Testis (tissue), 3 donors: ENCODE data around the gene QSOX2. TPM values are rescaled to one million over a fixed set of nuclear protein-coding genes. Genes with fewer than 3 reads are reported as not detected.

Experiments
- DNase-seq: peaks from one replicate; pipeline ENCODE4 v3.0.0-alpha.2; 2019
- H3K27ac ChIP-seq, 2 donors: fragments of 200-600 bp; sonication (generic); one replicate each; pipeline ENCODE4 v1.5.1; 2019
- H3K27me3 ChIP-seq: fragments of 200-600 bp; sonication (generic); one replicate; pipeline ENCODE4 v1.5.1; 2019
- H3K36me3 ChIP-seq: fragments of 200-600 bp; sonication (generic); one replicate; pipeline ENCODE4 v1.5.1; 2017; ENCODE audit warnings: low read depth; ENCODE audit errors: missing control alignments
- H3K4me1 ChIP-seq: fragments of 200-600 bp; sonication (generic); one replicate; pipeline ENCODE4 v1.5.1; 2019
- H3K4me3 ChIP-seq, 2 donors: fragments of 200-600 bp; sonication (generic); one replicate each; pipeline ENCODE4 v1.5.1; 2017 to 2019
- H3K9me3 ChIP-seq: fragments of 200-600 bp; sonication (generic); one replicate; pipeline ENCODE4 v1.5.1; 2017
- CTCF ChIP-seq, 3 experiments: fragments of 450-650 bp in 2 of 3; fragments of 200-600 bp in 1 of 3; sonication (generic) in 1 of 3; IDR thresholded peaks; one replicate each; pipeline ENCODE4 v1.5.1; 2016 to 2019; ENCODE audit warnings: antibody characterized with exemption in 3 of 3, mild to moderate bottlenecking in 2 of 3, moderate library complexity in 1 of 3
- POLR2A ChIP-seq: fragments of 450-650 bp; IDR thresholded peaks from one replicate; pipeline ENCODE4 v1.6.1; 2017; ENCODE audit warnings: antibody characterized with exemption, mild to moderate bottlenecking, moderate library complexity
- WGBS, 2 donors: methylation state at CpG; one replicate each; pipeline ENCODE4 v1.1.5; 2018; 5-methylcytosine and 5-hydroxymethylcytosine counted together
- intact Hi-C: fragments of 100-400 bp; cut with DNase I; formaldehyde crosslinking; loops from one replicate; pipeline ENCODE4 v1.15.1; 2023; ENCODE audit warnings: low total_unique reads
- polyA plus RNA-seq: library from polyadenylated mRNA; stranded (reverse); fragments of 350-450 nt; fragmentation: Illumina TruSeq; extraction: RNeasy Lipid Tissue Mini Kit (QIAGEN cat#74804); gene quantifications from one replicate; pipeline ENCODE4 v1.2.3, GENCODE V29; 2014; ENCODE audit warnings: low read depth, low replicate concordance; ENCODE audit not compliant: insufficient read depth
- total RNA-seq, 2 donors: library from RNA; depleted of rRNA; stranded (reverse); fragments of >200 nt; gene quantifications; one replicate each; pipeline ENCODE4 v1.2.3, GENCODE V29; 2016

QSOX2 gene
- total and polyA plus RNA-seq, 3 donors from 2014 or later = 22.1 to 23.3 (median 22.6) TPM

GRCh38 chr9:136251264-136252115 is 5.9 kb upstream of the QSOX2 start:
- no peaks in the 10 kb centered on the region for H3K27me3 ChIP-seq
- 76 to 78% methylated on average over 11 to 39 of the region's 50 CpGs for WGBS, 2 donors
- DNase-seq = no peak
- H3K27ac ChIP-seq = no peak overlapping the region
- no peaks in the 10 kb centered on the region for H3K9me3 ChIP-seq
- no peaks in the 10 kb centered on the region for H3K36me3 ChIP-seq
- H3K4me1 ChIP-seq = peaks cover 15% of the 10 kb centered on the region
- H3K4me3 ChIP-seq = no peak overlapping the region
- intact Hi-C loops = no loop called here
- TF ChIP-seq CTCF (IDR thresholded peaks at IDR 0.05) (no peak), POLR2A (no peak)

GRCh38 chr9:136250676-136251075 is 5.1 kb upstream of the QSOX2 start:
- intact Hi-C loops = no loop called here
- H3K4me1 ChIP-seq = peaks cover 14% of the 10 kb centered on the region
- H3K27me3 ChIP-seq = no peaks in the 10 kb centered on the region
- H3K4me3 ChIP-seq = no peak overlapping the region
- no peak for TF ChIP-seq CTCF (IDR thresholded peaks at IDR 0.05)
- TF ChIP-seq POLR2A = no peak
- H3K36me3 ChIP-seq = no peaks in the 10 kb centered on the region
- no peak overlapping the region for H3K27ac ChIP-seq
- H3K9me3 ChIP-seq = no peaks in the 10 kb centered on the region
- no peak for DNase-seq
- WGBS, 2 donors = 75% methylated on average over 2 to 10 of the region's 10 CpGs

GRCh38 chr9:136249877-136250559 is 4.4 kb upstream of the QSOX2 start:
- H3K27me3 ChIP-seq = no peaks in the 10 kb centered on the region
- peaks cover 8% of the 10 kb centered on the region for H3K4me1 ChIP-seq
- H3K9me3 ChIP-seq = no peaks in the 10 kb centered on the region
- 73 to 74% methylated on average over 20 to 30 of the region's 30 CpGs for WGBS, 2 donors
- TF ChIP-seq CTCF (IDR thresholded peaks at IDR 0.05) (no peak), POLR2A (no peak)
- H3K27ac ChIP-seq = no peak overlapping the region
- no peaks in the 10 kb centered on the region for H3K36me3 ChIP-seq
- H3K4me3 ChIP-seq = no peak overlapping the region
- intact Hi-C loops = no loop called here
- no peak for DNase-seq

GRCh38 chr9:136248951-136249876 is 3.6 kb upstream of the QSOX2 start:
- DNase-seq = no peak
- no peak for TF ChIP-seq POLR2A
- no peak for TF ChIP-seq CTCF (IDR thresholded peaks at IDR 0.05)
- no peak overlapping the region for H3K27ac ChIP-seq
- no peaks in the 10 kb centered on the region for H3K9me3 ChIP-seq
- H3K4me3 ChIP-seq = no peak overlapping the region
- no peaks in the 10 kb centered on the region for H3K27me3 ChIP-seq
- intact Hi-C loops = no loop called here
- peaks cover 5% of the 10 kb centered on the region for H3K4me1 ChIP-seq
- 81 to 89% methylated on average over 21 to 30 of the region's 30 CpGs for WGBS, 2 donors
- H3K36me3 ChIP-seq = no peaks in the 10 kb centered on the region
